ENCODE data around the gene ERCC3. TPM values are rescaled to one million over a fixed set of nuclear protein-coding genes. Genes with fewer than 3 reads are reported as not detected.

Gene ERCC3
- total RNA-seq, 4 donors from 2014 or later = 30.3 to 39.0 (median 34.5) TPM

- TF ChIP-seq CTCF (IDR thresholded peaks at IDR 0.05) = no peak
- no peak for TF ChIP-seq POLR2AphosphoS5 (IDR thresholded peaks at IDR 0.05)
- no peak for TF ChIP-seq EP300 (IDR thresholded peaks at IDR 0.05)
- TF ChIP-seq POLR2A (IDR thresholded peaks at IDR 0.05) = no peak
- H3K9me3 ChIP-seq = no peaks in the 10 kb centered on the region
- H3K4me3 ChIP-seq = no peak overlapping the region
- peaks cover 3 to 84% of the 10 kb centered on the region in 2 donors for H3K36me3 ChIP-seq
- no peak for ATAC-seq
- 74 to 88% methylated on average over 6 of the region's 7 CpGs for WGBS, 2 donors (ENCODE audit: low coverage in 1 of 2)
- no peak overlapping the region for H3K27ac ChIP-seq
- H3K27me3 ChIP-seq = no peaks in the 10 kb centered on the region
- H3K4me1 ChIP-seq = no peaks in the 10 kb centered on the region
Observed at GRCh38 chr2:127308586-127309138, 14.7 kb upstream of the ERCC3 start.

- Histone ChIP-seq H3K27me3 (no peaks in the 10 kb centered on the region), H3K27ac (no peak overlapping the region), H3K9me3 (no peaks in the 10 kb centered on the region), H3K4me1 (no peaks in the 10 kb centered on the region), H3K4me3 (no peak overlapping the region), H3K36me3 (peaks cover 2 to 58% of the 10 kb centered on the region in 2 donors)
- 72 to 87% methylated on average over 4 of the region's 4 CpGs for WGBS, 2 donors (ENCODE audit: low coverage in 1 of 2)
- ATAC-seq = no peak
- no peak for TF ChIP-seq POLR2A (IDR thresholded peaks at IDR 0.05)
- no peak for TF ChIP-seq POLR2AphosphoS5 (IDR thresholded peaks at IDR 0.05)
- TF ChIP-seq CTCF (IDR thresholded peaks at IDR 0.05) = no peak
- no peak for TF ChIP-seq EP300 (IDR thresholded peaks at IDR 0.05)
Observed at GRCh38 chr2:127305990-127306585, 12.1 kb upstream of the ERCC3 start.

GRCh38 chr2:127302168-127302567, 8.2 kb upstream of the ERCC3 start:
- 71% methylated on average over 1 of the region's 1 CpG; no CpG with 5 or more reads in 1 of the 2 donors for WGBS, 2 donors (ENCODE audit: low coverage in 1 of 2)

GRCh38 chr2:127293386-127293747, 577 bp downstream of the ERCC3 start:
- TF ChIP-seq EP300 (IDR thresholded peaks at IDR 0.05) (no peak), POLR2AphosphoS5 (IDR thresholded peaks at IDR 0.05) (no peak), POLR2A (IDR thresholded peaks at IDR 0.05) (no peak), CTCF (IDR thresholded peaks at IDR 0.05) (no peak)
- Histone ChIP-seq H3K27me3 (no peaks in the 10 kb centered on the region), H3K9me3 (no peaks in the 10 kb centered on the region), H3K4me1 (peaks cover 0 to 22% (median 10%) of the 10 kb centered on the region in 3 donors), H3K4me3 (peak overlapping the region; percentile 76), H3K27ac (peak overlapping the region; percentile 65 to 89 (median 80)), H3K36me3 (peaks cover 0 to 45% of the 10 kb centered on the region in 2 donors)
- no peak for ATAC-seq
- 0% methylated on average over 3 of the region's 13 CpGs; no CpG with 5 or more reads in 1 of the 2 donors for WGBS, 2 donors (ENCODE audit: low coverage in 1 of 2)

More at GRCh38 chr2:127302168-127302567, 8.2 kb upstream of the ERCC3 start:
- Histone ChIP-seq H3K4me1 (no peaks in the 10 kb centered on the region), H3K27ac (no peak overlapping the region), H3K27me3 (no peaks in the 10 kb centered on the region), H3K4me3 (no peak overlapping the region), H3K36me3 (peaks cover 0 to 25% of the 10 kb centered on the region in 2 donors), H3K9me3 (no peaks in the 10 kb centered on the region)
- TF ChIP-seq CTCF (IDR thresholded peaks at IDR 0.05) (no peak), EP300 (IDR thresholded peaks at IDR 0.05) (no peak), POLR2A (IDR thresholded peaks at IDR 0.05) (no peak)
- no peak for ATAC-seq

GRCh38 chr2:127288274-127288673, 5.7 kb downstream of the ERCC3 start:
- Histone ChIP-seq H3K9me3 (no peaks in the 10 kb centered on the region), H3K4me1 (peaks cover 0 to 12% (median 9%) of the 10 kb centered on the region in 3 donors), H3K27me3 (no peaks in the 10 kb centered on the region), H3K4me3 (no peak overlapping the region), H3K36me3 (peaks cover 0 to 96% of the 10 kb centered on the region in 2 donors), H3K27ac (no peak overlapping the region)
- no peak for ATAC-seq
- TF ChIP-seq CTCF (IDR thresholded peaks at IDR 0.05) (no peak), POLR2AphosphoS5 (IDR thresholded peaks at IDR 0.05) (no peak), POLR2A (IDR thresholded peaks at IDR 0.05) (no peak), EP300 (IDR thresholded peaks at IDR 0.05) (no peak)
- 100% methylated on average over 1 to 2 of the region's 3 CpGs for WGBS, 2 donors (ENCODE audit: low coverage in 1 of 2)

Data from gastroesophageal sphincter (tissue), 4 donors.